SK-N-SH (cell line): ENCODE measurements around the gene ITIH2. TPM values are rescaled to one million over a fixed set of nuclear protein-coding genes. Genes with fewer than 3 reads are reported as not detected.

Experiments
- CTCF ChIA-PET: fragments of 300-600, 350-600 bp; formaldehyde crosslinking; extraction: SDS; loops from one replicate; lab custom pipeline; 2021; lab: Yijun Ruan, JAX
- POLR2A ChIA-PET: fragments of 350-600 bp; sonication (Branson Sonifier 250); formaldehyde crosslinking; extraction: SDS; loops from one replicate; lab custom pipeline; 2020; ENCODE audit warnings: antibody characterized with exemption, inconsistent platforms; lab: Yijun Ruan, JAX
- DNase-seq: peaks from one replicate; pipeline ENCODE4 v3.0.0; 2012
- H2AFZ ChIP-seq: fragments of 200-600 bp; sonication (generic); 2 replicates; pipeline ENCODE4 v1.8.1; 2016; ENCODE audit warnings: antibody characterized with exemption, mild to moderate bottlenecking, low read depth
- H3F3A ChIP-seq: fragments of 200-600 bp; sonication (generic); replicated peaks from 2 replicates; pipeline ENCODE3; 2016; ENCODE audit warnings: antibody characterized with exemption, mild to moderate bottlenecking; ENCODE audit not compliant: insufficient read depth
- H3K27ac ChIP-seq, 2 experiments: fragments of 200-500 bp in 1 of 2; fragments of 200-600 bp in 1 of 2; sonication (Bioruptor generic) in 1 of 2; sonication (generic), shearing (Covaris generic) in 1 of 2; 2 replicates each; pipeline versions ENCODE4 v1.5.1 to v1.6.1; 2014 to 2016; ENCODE audit warnings: low read depth in 2 of 2, inconsistent platforms in 1 of 2, low read length in 1 of 2, mild to moderate bottlenecking in 1 of 2, mixed read lengths in 1 of 2
- H3K27me3 ChIP-seq: fragments of 200-600 bp; sonication (generic), shearing (Covaris generic); 2 replicates; pipeline ENCODE4 v1.6.1; 2016; ENCODE audit warnings: mixed run types; ENCODE audit not compliant: insufficient read depth
- H3K36me3 ChIP-seq, 2 experiments: fragments of 200-500 bp in 1 of 2; fragments of 200-600 bp in 1 of 2; sonication (Bioruptor generic) in 1 of 2; sonication (generic) in 1 of 2; replicated peaks in 1 of 2; 2 replicates each; pipeline versions ENCODE3 to v1.5.1; 2014 to 2016; ENCODE audit warnings: low read length in 1 of 2, mild to moderate bottlenecking in 1 of 2; ENCODE audit not compliant: insufficient read depth in 2 of 2, control insufficient read depth in 1 of 2
- H3K4me1 ChIP-seq, 2 experiments: fragments of 200-500 bp in 1 of 2; fragments of 200-600 bp in 1 of 2; sonication (Bioruptor generic) in 1 of 2; sonication (generic), shearing (Covaris generic) in 1 of 2; 2 replicates each; pipeline versions ENCODE4 v1.5.1 to v1.6.1; 2014 to 2016; ENCODE audit warnings: low read depth in 1 of 2, low read length in 1 of 2, mixed run types in 1 of 2; ENCODE audit not compliant: insufficient read depth in 2 of 2, control insufficient read depth in 1 of 2
- H3K4me2 ChIP-seq: fragments of 200-600 bp; sonication (generic), shearing (Covaris generic); 2 replicates; pipeline ENCODE4 v1.6.1; 2017; ENCODE audit warnings: mixed run types
- H3K4me3 ChIP-seq, 2 experiments: fragments of 200-500 bp in 1 of 2; fragments of 200-600 bp in 1 of 2; sonication (Bioruptor generic) in 1 of 2; sonication (generic), shearing (Covaris generic) in 1 of 2; 2 replicates each; pipeline versions ENCODE4 v1.5.1 to v1.8.1; 2014 to 2016; ENCODE audit warnings: low read depth in 2 of 2, inconsistent platforms in 1 of 2, low read length in 1 of 2, mild to moderate bottlenecking in 1 of 2, mixed read lengths in 1 of 2, moderate library complexity in 1 of 2
- H3K79me2 ChIP-seq: fragments of 200-600 bp; sonication (generic); 2 replicates; pipeline ENCODE4 v1.8.1; 2017; ENCODE audit warnings: mild to moderate bottlenecking; ENCODE audit not compliant: insufficient read depth
- H3K9ac ChIP-seq: fragments of 200-600 bp; sonication (generic); 2 replicates; pipeline ENCODE4 v1.6.1; 2017; ENCODE audit warnings: mixed run types
- H3K9me2 ChIP-seq: fragments of 200-600 bp; sonication (generic); 2 replicates; pipeline ENCODE4 v1.6.1; 2017; ENCODE audit warnings: mixed run types
- H3K9me3 ChIP-seq: fragments of 200-600 bp; sonication (generic); 2 replicates; pipeline ENCODE4 v1.6.1; 2017; ENCODE audit warnings: mixed run types, mild to moderate bottlenecking, moderate library complexity
- H4K20me1 ChIP-seq: fragments of 200-600 bp; sonication (generic); 2 replicates; pipeline ENCODE4 v1.6.1; 2017; ENCODE audit warnings: mild to moderate bottlenecking, mixed run types; ENCODE audit not compliant: insufficient read depth
- CHD2 ChIP-seq: fragments of 150-350 bp; IDR thresholded peaks from 2 replicates; pipeline ENCODE4 v1.6.1; 2018; ENCODE audit warnings: low read length; ENCODE audit not compliant: partially characterized antibody
- FOSL2 ChIP-seq: IDR thresholded peaks from 2 replicates; pipeline ENCODE4 v1.4.0; 2012; ENCODE audit warnings: low read depth, mild to moderate bottlenecking, moderate library complexity, borderline replicate concordance
- FOXM1 ChIP-seq: IDR thresholded peaks from 2 replicates; pipeline ENCODE4 v1.4.0; 2012; ENCODE audit warnings: low read depth, mild to moderate bottlenecking
- GABPA ChIP-seq: IDR thresholded peaks from 2 replicates; pipeline ENCODE4 v1.4.0; 2012; ENCODE audit warnings: low read depth, mild to moderate bottlenecking
- GATA2 ChIP-seq: sonication (generic); formaldehyde crosslinking; IDR thresholded peaks from 2 replicates; pipeline ENCODE4 v1.5.0; 2020; ENCODE audit warnings: mild to moderate bottlenecking, missing genetic modification reagents
- JUND ChIP-seq: IDR thresholded peaks from 2 replicates; pipeline ENCODE4 v1.4.0; 2012
- RAD21 ChIP-seq: IDR thresholded peaks from 2 replicates; pipeline ENCODE4 v1.6.1; 2012; ENCODE audit warnings: mild to moderate bottlenecking, low read length
- RFX5 ChIP-seq: IDR thresholded peaks from 2 replicates; pipeline ENCODE4 v1.6.1; 2012; ENCODE audit warnings: mild to moderate bottlenecking, improper control_type of control experiment, low read length
- RXRA ChIP-seq: IDR thresholded peaks from 2 replicates; pipeline ENCODE4 v1.4.0; 2012; ENCODE audit warnings: low read depth, mild to moderate bottlenecking, borderline replicate concordance
- TCF12 ChIP-seq: IDR thresholded peaks from 2 replicates; pipeline ENCODE4 v1.4.0; 2012
- WGBS: methylation state at CpG from one replicate; pipeline ENCODE4 v1.1.6; 2017; ENCODE audit warnings: low lambda C conversion rate; 5-methylcytosine and 5-hydroxymethylcytosine counted together
- polyA plus RNA-seq, 3 experiments: library from polyadenylated mRNA; depleted of rRNA; stranded (reverse); fragments of >200 nt; gene quantifications; 2 replicates each; pipeline ENCODE4 v1.2.3, GENCODE V29; 2012
- TF ChIP-seq, protein P1 (sequence below): IDR thresholded peaks from 2 replicates; pipeline ENCODE4 v1.4.0; 2012; ENCODE audit warnings: low read depth, borderline replicate concordance
- TF ChIP-seq, protein P2 (sequence below): fragments of 150-350 bp; IDR thresholded peaks from 2 replicates; pipeline ENCODE4 v1.6.1; 2017; ENCODE audit warnings: antibody characterized with exemption, low read length, low read depth, borderline replicate concordance

The ITIH2 gene
- polyA plus RNA-seq, 1 of the 3 experiments (the other 2 are of a cell fraction), result not detected

DNA sequence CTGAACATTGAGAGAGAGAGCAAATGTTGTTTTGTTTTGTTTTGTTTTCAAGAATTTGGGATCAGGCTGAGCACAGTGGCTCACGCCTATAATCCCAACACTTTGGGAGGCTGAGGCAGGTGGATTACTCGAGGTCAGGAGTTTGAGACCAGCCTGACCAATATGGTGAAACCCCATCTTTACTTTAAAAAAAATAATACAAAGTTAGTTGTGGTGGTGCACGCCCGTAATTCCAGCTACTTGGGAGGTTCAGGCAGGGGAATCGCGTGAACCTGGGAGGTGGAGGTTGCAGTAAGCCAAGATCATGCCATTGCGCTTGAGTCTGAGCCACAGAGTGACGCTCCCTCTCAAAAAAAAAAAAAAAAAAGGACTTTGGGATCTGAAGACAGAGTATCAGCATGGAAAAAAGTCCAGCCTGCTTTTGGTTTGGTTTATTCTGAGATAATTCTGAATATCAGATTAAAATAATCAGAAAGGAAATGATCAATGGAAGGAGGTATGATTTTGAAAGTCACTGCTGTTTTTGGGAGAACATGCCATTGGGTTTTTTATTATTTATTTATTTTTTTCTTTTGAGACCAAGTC is 1.9 kb upstream of the ITIH2 start:
- TF ChIP-seq CHD2, result no peak
- no peak for TF ChIP-seq FOSL2
- TF ChIP-seq RFX5, result no peak
- TF ChIP-seq, protein P1, sequence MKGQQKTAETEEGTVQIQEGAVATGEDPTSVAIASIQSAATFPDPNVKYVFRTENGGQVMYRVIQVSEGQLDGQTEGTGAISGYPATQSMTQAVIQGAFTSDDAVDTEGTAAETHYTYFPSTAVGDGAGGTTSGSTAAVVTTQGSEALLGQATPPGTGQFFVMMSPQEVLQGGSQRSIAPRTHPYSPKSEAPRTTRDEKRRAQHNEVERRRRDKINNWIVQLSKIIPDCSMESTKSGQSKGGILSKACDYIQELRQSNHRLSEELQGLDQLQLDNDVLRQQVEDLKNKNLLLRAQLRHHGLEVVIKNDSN, result no peak
- TF ChIP-seq GABPA, result no peak
- TF ChIP-seq FOXM1, result no peak
- TF ChIP-seq RXRA, result no peak
- no peaks in the 10 kb centered on the region for H3K36me3 ChIP-seq
- 33% methylated on average over 8 of the region's 8 CpGs for WGBS
- no peaks in the 10 kb centered on the region for H3K4me1 ChIP-seq
- H4K20me1 ChIP-seq, result no peaks in the 10 kb centered on the region
- H3F3A ChIP-seq, result no peaks in the 10 kb centered on the region
- POLR2A ChIA-PET, result no interaction called here
- no peak overlapping the region for H3K4me3 ChIP-seq
- no peak overlapping the region for H3K27ac ChIP-seq
- no peak overlapping the region for H3K9ac ChIP-seq
- no peaks in the 10 kb centered on the region for H3K79me2 ChIP-seq
- no peaks in the 10 kb centered on the region for H3K27me3 ChIP-seq
- H3K9me2 ChIP-seq, result no peaks in the 10 kb centered on the region
- H3K9me3 ChIP-seq, result no peaks in the 10 kb centered on the region
- DNase-seq, result no peak
- no peak overlapping the region for H2AFZ ChIP-seq
- CTCF ChIA-PET, result interaction anchor here (0.6 to 3.1 kb wide), 2 partner anchors 13 to 174 kb away, joined by 3 to 17 read pairs; no protein-coding TSS in a partner anchor
- H3K4me2 ChIP-seq, result no peak overlapping the region

DNA sequence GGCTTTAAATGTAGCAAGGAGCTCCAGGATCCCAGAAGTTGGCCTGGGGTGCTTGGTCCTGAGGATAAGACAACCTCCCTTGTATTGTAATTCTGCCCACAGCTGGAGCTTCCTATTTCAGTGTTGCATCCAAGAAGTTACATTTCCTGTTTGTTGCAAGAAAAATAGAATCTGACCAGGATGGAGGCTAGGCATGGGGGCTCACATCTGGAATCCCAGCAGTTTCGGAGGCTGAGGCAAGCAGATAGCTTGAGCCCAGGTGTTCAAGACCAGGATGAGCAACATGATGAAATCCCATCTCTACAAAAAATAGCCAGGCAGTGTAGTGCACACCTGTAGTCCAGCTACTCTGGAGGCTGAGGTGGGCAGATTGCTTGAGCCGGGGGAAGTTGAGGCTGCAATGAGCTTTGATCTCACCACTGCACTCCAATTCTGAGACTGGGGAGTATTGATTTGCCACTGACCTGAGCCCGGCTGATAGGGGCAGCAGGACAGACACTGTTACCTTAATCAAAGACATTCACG is 766 bp upstream of the ITIH2 start:
- Histone ChIP-seq H3K79me2 (no peaks in the 10 kb centered on the region), H3K27me3 (no peaks in the 10 kb centered on the region), H3F3A (no peaks in the 10 kb centered on the region), H3K4me3 (no peak overlapping the region), H4K20me1 (no peaks in the 10 kb centered on the region), H3K9ac (no peak overlapping the region), H3K9me2 (no peaks in the 10 kb centered on the region), H3K4me1 (no peaks in the 10 kb centered on the region), H3K4me2 (no peak overlapping the region), H3K36me3 (no peaks in the 10 kb centered on the region), H2AFZ (no peak overlapping the region), H3K9me3 (no peaks in the 10 kb centered on the region), H3K27ac (no peak overlapping the region)
- TF ChIP-seq GATA2, result no peak
- no peak for TF ChIP-seq RAD21
- TF ChIP-seq, protein P1, result no peak
- TF ChIP-seq JUND, result no peak
- no peak for TF ChIP-seq TCF12
- TF ChIP-seq CHD2, result no peak
- TF ChIP-seq, protein P2, sequence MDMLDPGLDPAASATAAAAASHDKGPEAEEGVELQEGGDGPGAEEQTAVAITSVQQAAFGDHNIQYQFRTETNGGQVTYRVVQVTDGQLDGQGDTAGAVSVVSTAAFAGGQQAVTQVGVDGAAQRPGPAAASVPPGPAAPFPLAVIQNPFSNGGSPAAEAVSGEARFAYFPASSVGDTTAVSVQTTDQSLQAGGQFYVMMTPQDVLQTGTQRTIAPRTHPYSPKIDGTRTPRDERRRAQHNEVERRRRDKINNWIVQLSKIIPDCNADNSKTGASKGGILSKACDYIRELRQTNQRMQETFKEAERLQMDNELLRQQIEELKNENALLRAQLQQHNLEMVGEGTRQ, result no peak
- DNase-seq, result no peak
- WGBS, result 41% methylated on average over 4 of the region's 4 CpGs
- CTCF ChIA-PET, result interaction anchor here (1.2 to 3.1 kb wide), 2 partner anchors 9 to 14 kb away, joined by 4 to 17 read pairs; no protein-coding TSS in a partner anchor
- POLR2A ChIA-PET, result no interaction called here
